GM04503 (cell line): ENCODE results near the gene KAZALD1.

Experiments used
- DNase-seq: peaks from one replicate; pipeline ENCODE4 v3.0.0-alpha.2; 2012; ENCODE audit warnings: low read depth

Gene KAZALD1

GRCh38 chr10:101095004-101095403 is 33.2 kb downstream of the KAZALD1 start:
- no peak for DNase-seq

GRCh38 chr10:101095550-101096213 is 33.9 kb downstream of the KAZALD1 start:
- DNase-seq: no peak

GRCh38 chr10:101096378-101096777 is 34.6 kb downstream of the KAZALD1 start:
- DNase-seq: no peak

- DNase-seq: no peak
Observed at GRCh38 chr10:101097881-101098280, 36.1 kb downstream of the KAZALD1 start.

- no peak for DNase-seq
Observed at GRCh38 chr10:101099901-101100300, 38.1 kb downstream of the KAZALD1 start.

- DNase-seq: no peak
Observed at GRCh38 chr10:101101372-101101881, 39.6 kb downstream of the KAZALD1 start.

GRCh38 chr10:101103430-101103829 is 41.6 kb downstream of the KAZALD1 start:
- no peak for DNase-seq

GRCh38 chr10:101106351-101106750 is 44.6 kb downstream of the KAZALD1 start:
- DNase-seq: no peak

- DNase-seq: no peak
Observed at GRCh38 chr10:101107771-101108170, 46.0 kb downstream of the KAZALD1 start.

- no peak for DNase-seq
Observed at GRCh38 chr10:101110856-101111523, 49.2 kb downstream of the KAZALD1 start.

GRCh38 chr10:101111547-101111946 is 49.8 kb downstream of the KAZALD1 start:
- no peak for DNase-seq

GRCh38 chr10:101112799-101113594 is 51.2 kb downstream of the KAZALD1 start:
- no peak for DNase-seq

- no peak for DNase-seq
Observed at GRCh38 chr10:101113890-101114403, 52.2 kb downstream of the KAZALD1 start.

GRCh38 chr10:101114646-101115045 is 52.9 kb downstream of the KAZALD1 start:
- no peak for DNase-seq
